ENCODE results near the gene RBBP8NL.
A peak's percentile ranks its signal among the peaks of the same experiment; 100 is the strongest.

The RBBP8NL gene

DNA sequence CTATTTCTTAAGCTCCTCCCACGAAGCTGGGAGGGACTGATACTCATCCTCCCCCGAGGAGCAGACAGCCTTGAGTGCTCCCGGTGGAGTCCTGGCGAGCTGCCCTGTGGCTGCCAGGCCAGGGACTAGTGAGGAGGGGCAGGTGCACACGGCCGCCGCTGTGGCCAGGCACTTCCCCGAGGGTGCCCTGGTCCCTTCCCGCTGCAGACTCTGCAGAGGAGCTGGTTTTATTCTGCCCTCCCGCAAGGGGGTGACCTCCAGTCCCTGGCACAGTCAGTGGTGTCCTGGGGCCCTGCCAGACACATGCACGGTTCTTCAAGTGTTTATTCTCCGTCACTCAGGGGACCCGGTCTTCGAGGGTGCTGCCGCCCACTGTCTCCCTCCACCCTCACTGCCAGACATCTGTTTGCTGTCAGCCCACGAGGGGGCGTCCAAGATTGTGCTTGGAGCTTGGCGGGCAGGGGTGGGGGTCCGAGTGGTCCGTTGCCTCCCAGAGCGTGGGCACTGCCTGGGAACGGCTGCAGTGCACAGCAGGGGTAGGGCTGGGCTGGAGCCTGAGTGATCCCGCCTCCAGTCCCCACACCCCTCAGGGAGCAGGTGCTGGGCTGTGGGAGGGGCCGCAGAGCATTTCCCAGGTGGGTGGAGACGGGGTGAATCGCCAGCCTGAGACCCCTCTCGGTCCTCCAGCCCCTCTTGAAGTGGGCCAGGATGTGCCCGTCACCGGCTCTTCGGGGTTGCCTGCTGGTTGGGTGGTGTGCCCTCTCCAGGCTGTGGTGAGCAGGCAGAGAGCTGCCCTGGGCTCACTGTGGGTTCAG lies 17.2 kb downstream of the RBBP8NL start:
- FAIRE-seq (peak; percentile 93), DNase-seq (ENCODE audit: insufficient read length, low spot score) (peak; percentile 81)

DNA sequence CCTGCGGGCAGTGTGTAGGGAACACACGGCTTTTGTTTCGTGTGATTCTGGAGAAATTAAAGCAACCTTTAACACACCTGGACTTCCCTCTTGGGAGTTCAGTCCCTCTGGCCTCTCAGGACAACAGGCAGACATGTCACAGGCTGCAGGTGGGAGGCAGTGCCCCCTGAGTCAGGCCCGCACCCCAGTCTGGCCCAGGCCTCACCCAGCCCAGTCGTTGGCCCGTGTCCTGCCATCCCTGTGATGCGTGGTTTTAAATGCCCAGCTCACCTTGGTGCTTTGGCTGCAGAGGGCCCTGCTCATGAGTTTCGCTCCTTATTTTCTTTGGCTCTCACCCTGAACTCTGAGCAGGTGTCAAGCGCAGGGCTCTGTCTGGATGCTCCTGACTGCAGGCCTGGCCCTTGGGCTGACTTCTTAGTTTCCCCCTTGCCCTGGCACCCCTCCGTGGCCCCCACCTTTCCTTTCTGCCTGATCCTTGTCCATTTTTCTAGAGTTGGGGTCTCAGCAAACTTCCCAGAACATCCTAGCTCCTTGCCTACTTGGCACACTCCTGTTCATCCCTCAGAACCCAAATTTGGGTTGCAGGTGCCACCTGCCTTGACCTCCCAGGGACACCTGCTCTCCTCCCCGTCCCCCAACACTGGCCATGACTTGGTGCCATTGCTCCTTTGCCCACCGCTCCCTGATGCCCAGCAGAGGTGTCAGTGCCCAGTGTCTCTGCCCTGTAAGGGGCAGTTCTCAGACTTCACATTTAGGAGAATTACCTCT lies 18.1 kb downstream of the RBBP8NL start:
- DNase-seq (ENCODE audit: insufficient read length, low spot score): no peak
- no peak for FAIRE-seq

- FAIRE-seq (no peak), DNase-seq (ENCODE audit: insufficient read length, low spot score) (no peak)
Observed at GRCh38 chr20:62408640-62409039, 18.7 kb downstream of the RBBP8NL start.

GRCh38 chr20:62408055-62408454 lies 19.3 kb downstream of the RBBP8NL start:
- no peak for FAIRE-seq
- DNase-seq (ENCODE audit: insufficient read length, low spot score): no peak

DNA sequence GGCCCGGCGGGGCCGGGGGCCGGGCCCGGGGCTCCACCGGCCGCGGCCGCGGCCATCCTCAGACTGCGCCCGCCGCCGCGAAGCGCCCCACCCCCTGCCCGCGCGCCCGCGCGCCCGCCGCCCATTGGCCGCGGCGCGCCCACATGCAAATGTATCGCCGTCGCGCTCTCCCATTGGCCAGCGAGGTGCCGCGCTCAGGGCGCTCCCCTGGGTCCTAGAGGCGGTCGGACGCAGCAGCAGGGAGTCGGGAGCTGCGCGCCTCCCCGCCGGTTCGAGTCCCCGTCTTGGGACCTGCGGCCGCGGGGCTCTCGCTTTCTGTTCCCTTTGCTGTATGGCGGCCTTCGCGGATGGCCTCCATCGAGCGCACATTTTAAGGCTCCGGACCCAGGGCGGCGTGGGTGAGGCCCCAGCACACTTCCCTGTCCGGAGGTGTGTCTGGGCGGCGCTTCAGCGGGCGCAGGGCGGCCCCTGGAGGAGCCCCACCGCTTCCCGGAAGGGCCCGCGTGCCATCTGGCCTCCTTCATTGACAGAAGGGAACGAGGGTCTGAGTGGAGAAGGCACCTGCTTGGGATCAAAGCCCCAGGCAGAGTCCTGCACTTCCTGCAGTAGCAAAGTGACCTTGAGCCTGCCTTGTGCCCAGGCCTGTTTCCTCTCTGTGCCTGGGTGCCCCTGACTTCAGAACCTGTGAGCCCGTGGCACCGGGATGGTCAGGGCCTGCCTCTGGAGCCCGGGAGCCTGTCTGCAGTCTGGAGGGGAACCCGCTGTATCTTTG lies 19.9 kb downstream of the RBBP8NL start, which contains the start of gene CABLES2:
TSS of gene CABLES2 (minus strand) at position 65 of the 772 bp plus-strand sequence. CDS start at position 56, 9 bp downstream.
- DNase-seq (ENCODE audit: insufficient read length, low spot score) (peak; percentile 100), FAIRE-seq (peak; percentile 99)

- peak; percentile 60 for FAIRE-seq
- DNase-seq (ENCODE audit: insufficient read length, low spot score): no peak
Observed at GRCh38 chr20:62406635-62407176, 20.6 kb downstream of the RBBP8NL start.

GRCh38 chr20:62405981-62406513 lies 21.3 kb downstream of the RBBP8NL start:
- no peak for FAIRE-seq
- no peak for DNase-seq (ENCODE audit: insufficient read length, low spot score)

- peak; percentile 99 for FAIRE-seq
- DNase-seq (ENCODE audit: insufficient read length, low spot score): peak; percentile 93
Observed at GRCh38 chr20:62405108-62405980, 22.0 kb downstream of the RBBP8NL start.

DNA sequence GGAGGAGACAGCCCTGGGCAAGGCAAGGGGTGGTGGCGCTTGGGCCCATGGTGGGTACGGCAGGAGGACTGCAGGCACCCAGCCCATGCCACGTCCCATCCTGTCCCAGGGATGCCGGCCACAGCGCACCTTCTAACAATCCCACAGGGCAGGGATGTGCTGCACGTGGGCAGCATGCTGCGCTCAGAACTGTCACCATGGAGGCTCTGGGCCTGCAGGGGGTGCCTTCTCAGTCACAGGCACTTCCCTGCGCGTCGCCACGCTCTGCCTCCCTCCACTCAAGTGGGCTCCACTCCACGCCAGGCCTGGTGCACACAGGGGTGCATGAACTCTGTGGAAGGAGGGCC lies 22.6 kb downstream of the RBBP8NL start:
- DNase-seq (ENCODE audit: insufficient read length, low spot score) (no peak), FAIRE-seq (no peak)

DNA sequence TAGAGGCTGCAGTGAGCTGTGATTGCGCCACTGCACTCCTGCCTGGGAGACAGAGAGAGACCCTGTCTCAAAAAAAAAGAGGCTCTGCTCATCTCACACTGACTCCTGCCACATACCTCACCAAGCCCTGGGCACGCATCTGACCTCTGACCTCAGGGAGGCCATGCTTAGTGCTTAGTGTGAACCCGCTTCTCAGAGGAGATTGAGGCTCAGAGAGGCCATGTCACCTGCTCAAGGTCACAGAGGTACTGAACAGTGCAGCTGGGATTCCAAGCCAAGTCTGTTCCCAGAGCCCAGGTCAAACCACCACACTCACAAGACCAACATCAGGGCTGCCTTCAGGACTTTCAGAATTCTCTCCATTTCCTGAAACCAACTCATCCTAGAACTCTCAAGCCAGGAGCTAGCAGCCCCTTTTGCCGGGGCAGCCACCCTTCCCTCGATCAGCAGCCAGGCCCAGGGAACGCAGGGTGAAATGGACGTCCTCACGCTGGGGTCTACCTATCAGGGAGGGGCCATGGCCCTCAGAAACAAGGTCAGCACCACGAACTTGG lies 23.1 kb downstream of the RBBP8NL start:
- DNase-seq (ENCODE audit: insufficient read length, low spot score) (no peak), FAIRE-seq (no peak)

GRCh38 chr20:62403331-62403730 lies 24.0 kb downstream of the RBBP8NL start:
- DNase-seq (ENCODE audit: insufficient read length, low spot score): no peak
- FAIRE-seq: no peak

GRCh38 chr20:62402456-62403150 lies 24.7 kb downstream of the RBBP8NL start:
- DNase-seq (ENCODE audit: insufficient read length, low spot score): no peak
- no peak for FAIRE-seq

GRCh38 chr20:62401331-62401779 lies 26.0 kb downstream of the RBBP8NL start:
- FAIRE-seq (peak; percentile 98), DNase-seq (ENCODE audit: insufficient read length, low spot score) (no peak)

- no peak for DNase-seq (ENCODE audit: insufficient read length, low spot score)
- no peak for FAIRE-seq
Observed at GRCh38 chr20:62400541-62400940, 26.8 kb downstream of the RBBP8NL start.

DNA sequence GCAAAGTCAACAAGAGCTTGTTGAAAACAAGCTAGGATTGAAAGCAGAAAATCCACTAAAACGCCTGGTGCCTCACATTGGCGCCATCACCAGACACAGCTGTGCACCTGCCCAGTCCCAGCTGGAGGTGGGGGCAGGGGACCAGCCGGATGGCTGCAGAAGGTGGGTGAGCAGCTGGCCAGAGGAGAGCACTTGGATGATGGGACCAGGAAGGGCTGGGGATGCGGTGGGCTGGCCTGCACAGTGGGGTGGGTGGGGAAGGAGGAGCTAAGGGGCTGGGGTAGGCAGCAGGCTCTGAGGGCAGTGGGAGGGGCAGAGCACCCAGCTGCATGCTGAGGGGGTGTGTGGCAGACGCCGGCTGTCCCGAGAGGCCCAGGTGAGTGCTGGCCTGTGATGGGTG lies 27.3 kb downstream of the RBBP8NL start:
- FAIRE-seq: peak; percentile 68
- no peak for DNase-seq (ENCODE audit: insufficient read length, low spot score)

DNA sequence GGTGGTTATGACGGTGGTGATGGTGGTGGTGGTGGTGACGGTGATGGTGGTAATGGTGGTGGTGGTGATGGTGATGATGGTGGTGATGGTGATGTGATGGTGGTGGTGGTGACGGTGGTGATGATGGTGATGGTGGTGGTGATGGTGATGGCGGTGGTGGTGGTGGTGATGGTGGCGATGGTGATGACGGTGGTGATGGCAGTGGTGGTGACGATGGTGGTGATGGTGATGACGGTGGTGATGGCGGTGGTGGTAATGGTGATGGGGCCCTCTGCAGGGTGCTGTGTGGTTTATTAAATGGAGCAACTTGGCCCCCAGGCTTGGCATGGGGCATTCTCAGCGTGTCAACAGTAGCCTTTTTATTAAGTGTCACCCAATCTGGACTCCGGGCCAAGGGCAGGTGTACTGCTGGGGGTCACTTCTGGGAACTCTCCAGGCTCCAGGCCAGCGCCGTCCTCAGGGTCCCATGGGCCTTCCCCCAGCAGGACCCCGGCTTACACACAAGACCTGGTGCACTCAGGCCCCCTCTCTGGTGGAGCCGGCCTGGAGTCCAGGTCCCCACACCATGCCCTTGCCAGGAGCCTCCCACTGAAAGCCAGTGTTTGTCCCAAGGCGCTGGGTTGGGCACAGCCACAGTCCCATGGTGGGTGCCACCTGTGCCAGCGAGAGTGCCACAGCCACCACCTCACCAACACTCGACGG lies 29.1 kb downstream of the RBBP8NL start:
- DNase-seq (ENCODE audit: insufficient read length, low spot score) (no peak), FAIRE-seq (no peak)

DNA sequence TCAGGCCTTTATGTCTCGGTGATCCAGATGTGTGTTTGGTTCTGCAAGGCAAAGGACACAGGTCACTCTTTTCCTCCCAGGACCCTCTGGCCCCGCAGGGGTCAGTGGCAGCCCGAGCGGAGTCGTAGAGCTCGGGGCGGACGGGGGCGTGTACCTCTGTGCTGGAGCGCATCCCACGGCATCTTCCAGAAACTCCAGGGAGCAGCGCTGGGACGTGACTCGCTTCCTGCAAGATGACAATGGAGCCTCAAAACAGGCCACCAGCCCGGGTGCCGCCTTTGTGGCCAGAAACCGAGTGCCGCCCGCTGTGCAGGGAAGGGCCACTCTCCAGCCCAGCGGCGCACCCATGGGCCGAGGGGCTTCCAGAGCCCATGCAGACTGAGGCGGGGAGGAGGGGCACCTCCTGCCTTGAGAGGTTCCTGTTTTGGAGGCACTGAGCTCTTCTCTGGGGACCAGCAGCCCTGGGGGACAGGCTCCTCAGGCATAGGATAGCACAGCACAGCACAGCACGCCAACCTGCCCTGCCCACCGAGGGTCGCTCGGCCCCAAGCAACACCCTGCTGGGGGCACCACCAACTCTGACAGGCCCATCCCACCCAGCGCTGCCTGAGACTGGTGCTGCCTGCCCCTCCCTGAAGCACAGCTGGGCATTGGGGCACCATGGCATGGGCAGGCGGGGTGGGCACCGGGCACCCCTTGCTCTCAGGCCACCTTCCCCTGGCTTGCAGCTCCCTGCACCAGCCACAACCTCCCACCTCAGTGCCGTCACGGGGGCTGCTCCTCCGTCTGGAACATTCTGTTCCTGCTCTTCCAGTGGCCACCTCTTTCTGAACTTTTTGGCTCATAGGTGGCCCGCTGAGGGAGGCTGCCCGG lies 30.7 kb downstream of the RBBP8NL start:
- peak; percentile 79 for FAIRE-seq
- no peak for DNase-seq (ENCODE audit: insufficient read length, low spot score)
